Globus pallidus (tissue), 1 donor: ENCODE results near the gene ECHDC3.

Experiments
- DNase-seq: peaks from one replicate; pipeline ENCODE4 v3.0.0-alpha.2; 2015; ENCODE audit warnings: low spot score

ECHDC3 gene

GRCh38 chr10:11748866-11749265, 6.7 kb downstream of the ECHDC3 start:
- no peak for DNase-seq

- no peak for DNase-seq
Measured at GRCh38 chr10:11750420-11750819, 8.2 kb downstream of the ECHDC3 start.

GRCh38 chr10:11754173-11754572, 12.0 kb downstream of the ECHDC3 start:
- DNase-seq: no peak

GRCh38 chr10:11754620-11755019, 12.4 kb downstream of the ECHDC3 start:
- DNase-seq: no peak

GRCh38 chr10:11755512-11756263, 13.5 kb downstream of the ECHDC3 start:
- DNase-seq: no peak

GRCh38 chr10:11756766-11757315, 14.7 kb downstream of the ECHDC3 start:
- no peak for DNase-seq

- no peak for DNase-seq
Measured at GRCh38 chr10:11757454-11757820, 15.3 kb downstream of the ECHDC3 start.

GRCh38 chr10:11757821-11758463, 15.8 kb downstream of the ECHDC3 start:
- peak; percentile 69 for DNase-seq

- DNase-seq: no peak
Measured at GRCh38 chr10:11758527-11759236, 16.5 kb downstream of the ECHDC3 start.

GRCh38 chr10:11759347-11759746, 17.2 kb downstream of the ECHDC3 start:
- no peak for DNase-seq

GRCh38 chr10:11760151-11760550, 18.0 kb downstream of the ECHDC3 start:
- no peak for DNase-seq

GRCh38 chr10:11760861-11761260, 18.7 kb downstream of the ECHDC3 start:
- DNase-seq: no peak

- no peak for DNase-seq
Measured at GRCh38 chr10:11761431-11761830, 19.2 kb downstream of the ECHDC3 start.

- DNase-seq: no peak
Measured at GRCh38 chr10:11762706-11763500, 20.7 kb downstream of the ECHDC3 start.

GRCh38 chr10:11763501-11763861, 21.3 kb downstream of the ECHDC3 start:
- DNase-seq: no peak

GRCh38 chr10:11765141-11765540, 23.0 kb downstream of the ECHDC3 start:
- no peak for DNase-seq

- DNase-seq: no peak
Measured at GRCh38 chr10:11772575-11773288, 30.6 kb downstream of the ECHDC3 start.

GRCh38 chr10:11773761-11774441, 31.7 kb downstream of the ECHDC3 start:
- DNase-seq: no peak

GRCh38 chr10:11775412-11775811, 33.2 kb downstream of the ECHDC3 start:
- DNase-seq: no peak

GRCh38 chr10:11776080-11776479, 33.9 kb downstream of the ECHDC3 start:
- no peak for DNase-seq

GRCh38 chr10:11781114-11781513, 38.9 kb downstream of the ECHDC3 start:
- no peak for DNase-seq
